Kidney tubule cell (primary cell): ENCODE data around the gene SH3TC1.

Source experiments
- DNase-seq: peaks from one replicate; pipeline ENCODE4 v3.0.0-alpha.2; 2018; ENCODE audit warnings: low spot score

SH3TC1 gene

GRCh38 chr4:8180310-8181093, 18.6 kb upstream of the SH3TC1 start:
- DNase-seq = no peak

- no peak for DNase-seq
Measured at GRCh38 chr4:8181119-8181518, 18.0 kb upstream of the SH3TC1 start.

GRCh38 chr4:8181844-8182243, 17.2 kb upstream of the SH3TC1 start:
- DNase-seq = no peak

GRCh38 chr4:8182294-8182693, 16.8 kb upstream of the SH3TC1 start:
- DNase-seq = no peak

- DNase-seq = peak; percentile 69
Measured at GRCh38 chr4:8182858-8183725, 16.0 kb upstream of the SH3TC1 start.

- DNase-seq = no peak
Measured at GRCh38 chr4:8184061-8184460, 15.0 kb upstream of the SH3TC1 start.

GRCh38 chr4:8185295-8185694, 13.8 kb upstream of the SH3TC1 start:
- no peak for DNase-seq

GRCh38 chr4:8185930-8186329, 13.2 kb upstream of the SH3TC1 start:
- no peak for DNase-seq

- peak; percentile 34 for DNase-seq
Measured at GRCh38 chr4:8188085-8188484, 11.0 kb upstream of the SH3TC1 start.

- DNase-seq = peak; percentile 29
Measured at GRCh38 chr4:8188743-8189550, 10.1 kb upstream of the SH3TC1 start.

GRCh38 chr4:8189551-8190466, 9.3 kb upstream of the SH3TC1 start:
- DNase-seq = no peak

- DNase-seq = peak; percentile 74
Measured at GRCh38 chr4:8191136-8191747, 7.8 kb upstream of the SH3TC1 start.

GRCh38 chr4:8192748-8193738, 6.0 kb upstream of the SH3TC1 start:
- peak; percentile 64 for DNase-seq

GRCh38 chr4:8194306-8195242, 4.5 kb upstream of the SH3TC1 start:
- no peak for DNase-seq

- no peak for DNase-seq
Measured at GRCh38 chr4:8195431-8195830, 3.7 kb upstream of the SH3TC1 start.

- DNase-seq = peak; percentile 28
Measured at GRCh38 chr4:8195841-8196458, 3.1 kb upstream of the SH3TC1 start.

GRCh38 chr4:8197521-8197920, 1.6 kb upstream of the SH3TC1 start:
- DNase-seq = no peak
